NCI-H1092 treated with DMSO at 0.1 percent for 48 hours (cell line): ENCODE measurements around the gene SHLD1.
A peak's percentile ranks its signal among the peaks of the same experiment; 100 is the strongest.

ENCODE experiments used
- DNase-seq: peaks from one replicate; lab custom pipeline; 2025; lab: John Stamatoyannopoulos, UW

Gene SHLD1

DNA sequence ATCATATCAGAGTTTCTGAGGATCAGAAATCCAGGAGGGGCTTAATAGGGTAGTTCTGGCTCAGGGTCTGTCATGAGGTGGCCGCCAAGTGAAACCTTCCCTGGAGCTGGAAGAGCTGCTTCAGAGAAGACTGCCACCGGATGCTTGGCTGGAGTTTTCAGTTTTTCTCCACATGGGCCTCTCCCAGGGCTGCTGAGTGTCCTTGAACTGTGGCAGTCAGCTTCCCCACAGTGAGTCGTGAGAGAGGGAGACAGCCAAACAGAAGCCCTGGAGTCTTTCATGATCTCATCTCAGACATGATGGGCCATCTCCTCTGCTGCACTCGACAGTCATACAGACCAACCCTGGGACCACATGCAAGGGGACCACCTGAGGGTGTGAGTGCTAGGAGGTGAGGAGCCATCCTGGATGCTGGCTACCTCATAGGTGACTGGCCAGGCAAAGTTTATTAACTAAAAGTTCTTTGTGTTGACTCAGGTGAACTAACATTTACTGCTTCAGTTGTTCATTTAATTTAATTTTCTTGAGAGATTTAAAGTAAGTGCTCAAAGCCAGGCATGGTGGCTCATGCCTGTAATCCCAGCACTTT, 71.5 kb downstream of the SHLD1 start:
- no peak for DNase-seq

DNA sequence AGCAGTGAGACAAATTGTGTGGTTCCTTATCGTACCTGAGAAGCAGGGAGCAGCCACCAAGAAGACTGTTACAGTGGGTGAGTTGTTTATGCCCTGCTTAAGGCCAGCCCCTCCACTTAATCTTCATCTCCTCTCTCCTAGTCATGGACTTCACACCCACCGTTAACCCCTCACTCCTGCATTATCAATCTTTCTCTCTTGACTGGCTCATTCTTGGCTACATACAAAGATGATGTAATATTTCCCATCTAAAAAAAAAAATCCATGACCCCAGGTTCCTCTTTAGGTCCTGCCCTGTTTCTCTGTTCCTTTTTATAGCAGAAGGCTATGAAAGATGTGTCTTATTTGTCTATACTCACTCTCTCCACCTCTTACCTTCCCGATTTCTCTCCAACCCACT, 72.4 kb downstream of the SHLD1 start:
- no peak for DNase-seq

DNA sequence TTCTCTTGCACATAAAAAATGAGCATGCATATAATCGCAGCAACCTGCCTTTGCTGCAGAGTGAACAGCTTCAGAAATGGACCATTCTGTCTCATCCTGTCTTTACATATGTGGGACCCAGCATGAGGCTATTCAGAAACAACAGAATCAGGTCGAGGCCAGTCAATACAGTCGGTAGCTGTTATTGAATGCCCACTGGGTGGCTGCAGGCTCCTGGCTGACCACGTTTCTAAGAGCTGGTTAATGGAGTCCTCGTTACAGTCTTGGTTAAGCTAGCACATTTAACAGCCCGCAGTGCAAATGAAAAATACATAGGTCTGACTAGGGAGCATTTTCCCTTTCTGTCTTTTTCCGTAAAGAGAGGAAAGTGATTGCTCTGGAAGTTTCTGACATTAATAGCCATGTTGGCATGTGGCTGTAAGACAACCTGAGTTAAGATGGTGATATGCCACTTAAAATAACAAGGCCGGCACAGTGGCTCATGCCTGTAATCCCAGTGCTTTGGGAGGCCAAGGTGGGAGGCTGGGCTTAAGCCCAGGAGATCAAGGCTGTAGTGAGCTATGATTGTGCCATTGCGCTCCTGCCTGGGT, 75.0 kb downstream of the SHLD1 start:
- DNase-seq = no peak

DNA sequence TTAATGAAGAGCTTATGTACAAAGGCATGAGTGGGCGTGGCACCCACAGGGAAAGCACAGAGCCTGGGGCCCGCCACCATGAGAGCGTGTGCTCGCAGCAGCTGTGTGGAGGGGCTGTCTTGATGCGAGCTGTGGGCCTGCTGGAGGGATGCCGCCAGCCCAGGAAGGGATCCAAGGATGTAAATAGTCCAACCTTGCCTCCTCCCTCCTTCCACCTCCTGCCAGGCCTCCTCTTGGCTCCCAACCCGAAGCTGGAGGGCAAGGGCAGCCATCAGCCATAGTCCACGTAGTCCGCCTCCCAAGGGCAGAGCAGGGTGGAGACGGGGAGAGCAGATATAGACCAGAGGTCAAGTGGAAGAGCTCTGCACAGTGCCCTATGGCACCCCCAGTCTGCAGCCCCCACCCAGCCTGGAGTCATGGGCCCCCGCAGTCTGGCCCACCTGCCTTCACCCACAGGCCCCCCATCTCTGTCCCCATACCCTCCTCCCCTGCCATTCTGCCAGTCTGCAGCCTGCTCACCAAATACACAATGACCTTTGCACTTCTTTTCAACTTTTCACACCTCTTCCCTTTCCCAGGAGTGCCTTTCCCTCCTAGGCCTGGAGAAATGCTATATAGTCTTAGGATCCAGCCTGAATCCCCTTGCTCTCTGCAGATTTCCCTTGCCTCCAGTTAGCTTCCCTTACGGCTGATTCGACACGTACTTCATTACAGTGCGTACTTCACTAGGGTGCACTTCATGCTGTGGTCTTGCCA, 77.1 kb downstream of the SHLD1 start:
- no peak for DNase-seq

DNA sequence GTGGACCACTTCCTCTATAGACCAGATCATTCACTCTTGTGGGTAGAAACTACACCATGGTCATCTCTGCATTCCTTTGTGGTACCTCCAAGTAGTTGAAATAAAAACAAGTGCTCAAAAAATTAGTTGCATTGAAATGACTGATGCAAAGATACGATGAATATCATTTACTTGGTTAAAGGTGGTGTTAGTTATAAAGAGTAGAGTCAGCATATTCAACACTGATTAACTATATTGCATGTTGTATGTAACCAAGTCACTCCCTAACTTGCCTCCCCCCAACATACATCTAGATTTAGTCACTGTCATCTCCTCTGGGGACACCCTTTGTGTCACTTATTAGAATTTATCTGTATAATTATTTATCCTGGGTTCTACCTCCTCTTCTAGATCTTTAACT, 77.7 kb downstream of the SHLD1 start:
- DNase-seq = no peak

DNA sequence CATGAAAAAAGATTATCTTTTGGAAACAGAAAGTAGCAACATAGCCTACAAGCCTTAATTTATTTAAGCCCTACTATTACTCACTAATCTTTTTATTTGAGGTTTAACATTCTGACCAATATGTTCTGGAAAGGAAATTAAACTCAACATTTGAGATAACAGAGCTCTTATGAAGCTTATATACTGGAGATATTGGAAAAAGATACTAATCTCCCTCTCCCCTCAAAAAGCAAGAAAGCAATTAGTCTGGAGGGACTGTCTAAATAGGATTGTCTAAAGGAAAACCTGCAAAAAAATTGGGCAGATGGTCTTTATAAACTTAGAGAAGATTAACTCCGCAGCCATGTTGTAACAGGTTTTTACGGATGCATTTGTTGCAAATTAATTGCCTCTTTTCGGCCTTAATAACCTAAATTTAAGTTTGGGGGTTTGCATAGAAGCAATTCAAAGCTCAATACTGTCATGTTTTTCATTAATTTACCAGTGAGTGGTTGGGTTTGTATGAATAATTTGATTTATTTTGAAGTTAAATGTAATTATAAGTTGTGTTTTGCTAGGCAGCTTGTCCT, 79.1 kb downstream of the SHLD1 start:
- no peak for DNase-seq

DNA sequence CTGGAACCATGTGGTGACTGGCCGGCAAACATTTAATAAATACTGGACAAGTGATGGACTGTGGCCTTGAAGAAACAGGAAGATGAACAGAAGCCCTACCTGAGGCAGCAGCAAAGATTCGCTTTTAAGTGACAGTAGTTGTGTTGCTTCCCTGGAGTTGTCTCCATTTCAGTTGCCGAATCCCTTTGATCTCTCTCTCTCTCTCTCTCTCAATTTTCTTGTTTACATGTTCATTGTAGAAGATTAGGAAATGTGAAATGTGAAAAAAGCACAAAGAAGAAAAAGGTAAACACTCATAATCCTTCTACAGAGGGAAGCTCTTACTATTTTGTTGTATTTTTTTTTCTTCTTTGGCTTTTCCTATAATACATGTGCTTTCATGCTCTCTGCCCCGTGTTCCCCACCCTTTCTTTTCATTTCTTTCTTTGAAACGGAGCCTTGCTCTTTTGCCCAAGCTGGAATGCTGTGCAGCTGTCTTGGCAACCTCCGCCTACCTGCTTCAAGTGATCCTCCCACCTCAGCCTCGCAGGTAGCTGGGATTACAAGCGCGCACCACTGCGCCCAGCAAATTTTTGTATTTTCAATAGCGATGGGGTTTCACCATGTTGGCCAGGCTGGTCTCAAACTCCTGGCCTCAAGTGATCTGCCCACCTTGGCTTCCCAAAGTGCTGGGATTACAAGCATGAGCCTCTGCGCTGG, 81.5 kb downstream of the SHLD1 start:
- no peak for DNase-seq

DNA sequence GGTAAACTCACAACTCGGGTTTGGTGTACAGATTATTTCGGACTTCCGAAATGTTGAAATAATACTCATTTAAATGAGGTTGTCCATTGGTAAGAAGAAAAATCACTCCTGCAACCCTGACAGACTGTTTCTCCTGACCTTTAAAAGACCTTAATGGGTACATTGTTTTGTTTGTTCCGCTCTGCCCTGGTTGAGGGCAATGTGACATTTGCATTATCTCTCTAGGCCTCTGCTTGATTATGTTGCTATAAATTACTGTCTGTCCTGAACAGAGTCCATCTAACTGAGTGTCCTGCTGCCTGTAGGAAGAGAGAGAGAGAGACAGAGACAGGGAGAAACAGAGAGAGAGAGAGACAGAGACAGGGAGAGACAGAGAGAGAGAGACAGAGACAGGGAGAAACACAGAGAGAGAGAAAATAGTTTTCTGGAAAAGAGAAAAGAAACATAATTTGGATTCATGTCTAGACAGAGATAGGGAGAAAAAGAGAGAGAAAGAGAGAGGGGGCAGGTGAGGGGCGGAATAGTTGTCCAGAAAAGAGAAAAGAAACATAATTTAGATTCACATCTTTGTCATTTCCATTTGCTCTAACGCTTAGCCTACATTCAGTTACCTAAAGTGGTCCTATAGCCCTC, 83.2 kb downstream of the SHLD1 start:
- no peak for DNase-seq

DNA sequence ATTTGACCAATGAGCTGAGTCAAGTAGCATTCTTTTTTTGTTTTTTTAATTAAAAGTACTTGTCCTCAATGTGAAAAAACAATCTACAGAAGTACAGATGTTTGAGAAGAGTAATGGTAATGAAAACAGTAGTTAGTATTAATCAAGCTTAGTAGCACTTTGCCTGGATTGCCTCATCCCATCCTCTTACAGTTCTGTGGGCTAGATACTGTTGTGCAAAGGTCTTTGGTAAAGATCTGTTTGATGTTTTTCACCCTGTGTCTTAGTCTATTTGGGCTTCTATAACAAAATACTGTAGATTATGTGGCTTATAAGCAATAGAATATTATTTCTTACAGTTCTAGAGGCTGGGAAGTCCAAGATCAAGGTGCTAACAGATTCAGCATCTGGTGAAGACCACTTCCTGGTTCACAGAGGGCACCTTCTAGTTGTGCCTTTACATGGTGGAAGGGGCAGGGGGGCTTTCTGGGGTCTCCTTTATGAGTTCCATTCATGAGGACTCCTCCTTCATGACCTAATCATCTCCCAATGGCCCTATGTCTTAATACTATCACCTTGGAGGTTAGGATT, 84.3 kb downstream of the SHLD1 start:
- no peak for DNase-seq

DNA sequence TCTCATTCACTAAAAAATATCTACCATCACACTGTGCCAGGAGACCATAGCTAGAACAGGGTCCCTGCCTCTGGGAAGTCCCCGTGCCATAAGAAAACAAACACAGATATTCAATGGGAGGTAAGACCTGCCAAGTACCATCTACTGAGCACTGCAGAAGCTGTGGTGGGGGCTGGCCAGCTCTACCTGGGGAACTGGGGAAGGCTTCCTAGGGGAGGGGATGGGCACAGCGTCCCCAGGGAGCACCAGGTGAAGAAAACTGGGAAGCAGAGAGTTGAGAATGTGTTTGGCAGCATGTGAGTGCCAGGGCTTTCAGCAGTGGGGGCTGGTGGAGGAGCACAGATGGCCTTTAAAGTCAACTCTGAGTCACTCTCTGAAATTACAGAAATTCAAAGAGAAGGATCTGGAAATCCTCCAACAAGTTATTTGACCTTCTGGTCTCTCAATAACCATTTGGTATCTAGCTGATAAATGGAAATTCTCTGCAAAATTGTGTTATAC, 85.2 kb downstream of the SHLD1 start:
- peak; percentile 66 for DNase-seq

DNA sequence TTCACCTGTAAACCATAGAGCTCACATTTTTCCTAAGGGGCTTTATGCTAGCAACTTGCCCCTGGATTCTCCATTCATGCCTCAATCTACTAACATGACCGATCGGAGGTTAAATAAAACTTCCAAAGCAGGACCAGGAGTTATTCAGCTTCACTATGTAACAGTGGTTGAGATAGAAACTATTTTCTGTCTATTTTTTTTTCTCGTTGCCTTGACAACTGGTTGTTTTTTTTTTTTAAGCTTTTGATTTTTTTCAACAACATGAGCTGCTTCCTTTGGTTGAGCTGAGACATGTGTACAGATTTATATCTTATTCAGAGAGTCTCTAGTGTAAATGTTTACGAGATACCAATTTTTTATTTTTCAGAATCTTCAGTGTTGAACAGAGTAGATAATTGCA, 85.7 kb downstream of the SHLD1 start:
- DNase-seq = no peak

DNA sequence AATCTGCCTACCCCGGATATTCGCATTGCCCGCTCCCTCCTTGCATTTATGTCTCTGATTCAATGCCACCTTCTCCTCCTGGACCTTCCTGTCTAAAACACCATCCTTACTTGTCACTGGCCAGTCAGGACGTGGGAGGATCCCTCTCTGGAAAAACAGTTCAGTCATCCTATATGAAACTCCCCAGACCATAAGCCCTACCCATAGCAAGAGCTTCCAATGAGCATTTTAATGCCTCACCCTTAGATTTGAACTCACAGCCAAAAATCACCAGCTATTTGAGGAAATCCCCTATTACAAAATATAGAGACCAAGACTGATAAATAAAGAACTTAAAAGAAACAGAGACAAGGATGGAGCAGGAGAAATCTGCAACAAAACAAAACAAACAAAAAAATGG, 86.4 kb downstream of the SHLD1 start:
- DNase-seq = no peak

DNA sequence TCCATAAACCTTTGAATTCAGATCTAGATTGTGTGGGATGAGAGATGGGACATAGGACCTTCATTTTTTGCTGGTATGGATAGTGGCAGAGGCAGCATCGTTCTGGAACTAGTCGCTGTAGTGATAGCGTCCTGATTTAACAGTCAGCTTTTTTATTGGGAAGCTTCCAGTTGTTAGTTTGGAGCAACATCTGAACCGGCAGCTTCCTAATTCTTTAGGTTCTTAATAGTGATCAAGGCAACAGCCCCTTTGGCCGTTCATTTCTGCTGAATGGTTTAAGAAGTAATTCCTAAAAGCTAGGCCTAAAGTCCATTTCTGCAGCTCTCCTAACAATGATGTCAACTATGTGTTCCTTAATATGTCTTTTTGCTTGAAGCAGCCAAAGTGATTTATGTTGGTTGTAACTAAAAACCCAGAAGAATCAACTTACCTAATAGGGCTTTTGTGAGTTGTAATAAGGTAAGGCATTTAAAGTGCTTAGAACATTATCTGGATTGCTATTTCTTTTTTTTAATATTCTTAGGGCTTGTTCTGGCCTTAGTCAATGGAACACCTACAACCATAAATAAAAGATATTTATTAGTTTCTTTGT, 90.3 kb downstream of the SHLD1 start:
- no peak for DNase-seq

DNA sequence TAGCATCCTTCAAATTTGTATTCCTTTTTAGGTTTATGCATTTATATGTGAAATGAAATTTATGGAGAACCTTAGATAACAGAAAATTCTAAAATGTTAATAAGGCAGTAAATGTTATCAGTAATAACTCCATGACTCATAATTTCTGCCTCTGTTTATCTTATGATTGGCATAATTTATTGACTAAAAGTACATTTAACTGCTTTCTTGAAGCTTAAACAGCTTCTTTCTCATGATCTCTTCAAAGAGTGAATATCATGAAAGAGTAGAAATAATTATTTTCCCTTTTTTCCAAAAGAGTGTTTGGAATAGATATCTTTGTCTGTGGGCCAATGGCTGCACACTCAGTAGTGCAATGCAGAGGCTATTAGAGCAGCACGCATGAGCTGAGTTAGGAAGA, 91.3 kb downstream of the SHLD1 start:
- no peak for DNase-seq

DNA sequence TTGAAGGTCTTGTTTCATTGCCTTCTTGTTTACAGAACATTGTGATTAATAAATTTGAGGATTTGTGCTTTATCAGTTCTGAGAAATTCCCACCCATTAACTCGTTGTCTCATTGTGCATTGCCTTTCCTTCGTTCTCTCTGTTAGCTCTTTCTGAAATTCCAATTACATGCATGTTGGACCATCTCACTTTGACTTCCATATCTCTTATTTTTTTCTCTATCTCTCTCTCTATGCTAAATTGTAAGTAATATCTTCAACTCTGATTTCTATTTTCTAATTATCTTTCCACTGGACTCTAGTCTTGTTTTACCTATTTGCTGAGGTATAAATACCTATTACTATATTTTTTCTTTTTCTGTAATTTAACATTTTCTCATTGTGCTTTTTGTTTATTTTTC, 92.3 kb downstream of the SHLD1 start:
- no peak for DNase-seq

DNA sequence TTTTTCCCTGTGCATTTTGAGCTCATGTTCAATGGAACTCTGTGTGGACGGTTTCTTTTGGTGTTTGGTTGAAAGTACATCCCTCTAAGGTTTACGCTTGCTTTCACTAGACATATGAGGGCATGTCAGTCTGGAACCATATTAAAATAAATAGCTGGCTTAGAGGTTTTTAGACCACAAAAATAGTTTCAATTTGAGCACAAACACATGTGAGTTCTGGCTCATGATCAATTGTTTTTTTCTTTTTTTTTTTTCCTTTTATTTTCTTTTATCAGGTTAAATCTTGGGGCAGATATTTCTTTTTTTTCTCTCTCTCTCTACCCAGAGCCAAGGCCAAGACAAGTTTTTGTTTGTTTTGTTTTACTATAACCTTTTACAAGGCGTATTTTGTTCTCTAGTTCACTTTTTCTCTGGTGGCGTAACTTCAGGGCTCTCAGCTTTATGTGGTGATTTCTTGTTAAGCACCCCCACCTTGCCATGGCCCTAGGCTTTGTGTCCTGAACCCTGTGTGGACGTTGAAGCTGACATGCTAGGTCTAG, 92.9 kb downstream of the SHLD1 start:
- DNase-seq = no peak

DNA sequence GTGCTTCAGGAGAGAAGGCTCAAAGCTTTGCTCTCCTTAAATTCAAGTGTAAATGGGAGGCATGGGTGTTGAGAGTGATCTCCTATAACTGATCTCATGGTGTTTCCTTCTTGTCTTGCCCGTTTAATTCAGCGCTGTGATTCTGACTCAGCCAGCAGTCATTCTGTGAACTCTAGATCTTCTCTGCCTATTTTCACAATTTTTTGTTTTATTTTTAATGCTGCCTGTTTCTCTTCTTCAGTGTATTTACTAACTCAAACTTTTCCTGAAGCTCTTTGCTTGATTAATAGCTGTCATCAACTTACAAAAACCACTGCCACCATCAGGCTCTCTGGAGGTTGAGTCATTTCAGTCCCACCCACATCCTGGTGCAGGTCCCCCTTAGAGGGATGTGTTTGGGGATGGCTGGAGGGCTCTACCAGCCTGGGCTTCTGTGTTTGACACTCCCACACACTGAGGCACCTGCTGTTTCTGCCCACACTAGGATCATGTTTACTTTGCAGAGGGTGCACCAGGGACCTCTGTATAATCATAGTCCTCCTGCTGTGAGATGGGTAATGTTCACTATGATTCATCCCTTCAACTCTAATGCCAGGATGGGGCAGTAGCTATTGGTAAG, 94.0 kb downstream of the SHLD1 start:
- peak; percentile 74 for DNase-seq

DNA sequence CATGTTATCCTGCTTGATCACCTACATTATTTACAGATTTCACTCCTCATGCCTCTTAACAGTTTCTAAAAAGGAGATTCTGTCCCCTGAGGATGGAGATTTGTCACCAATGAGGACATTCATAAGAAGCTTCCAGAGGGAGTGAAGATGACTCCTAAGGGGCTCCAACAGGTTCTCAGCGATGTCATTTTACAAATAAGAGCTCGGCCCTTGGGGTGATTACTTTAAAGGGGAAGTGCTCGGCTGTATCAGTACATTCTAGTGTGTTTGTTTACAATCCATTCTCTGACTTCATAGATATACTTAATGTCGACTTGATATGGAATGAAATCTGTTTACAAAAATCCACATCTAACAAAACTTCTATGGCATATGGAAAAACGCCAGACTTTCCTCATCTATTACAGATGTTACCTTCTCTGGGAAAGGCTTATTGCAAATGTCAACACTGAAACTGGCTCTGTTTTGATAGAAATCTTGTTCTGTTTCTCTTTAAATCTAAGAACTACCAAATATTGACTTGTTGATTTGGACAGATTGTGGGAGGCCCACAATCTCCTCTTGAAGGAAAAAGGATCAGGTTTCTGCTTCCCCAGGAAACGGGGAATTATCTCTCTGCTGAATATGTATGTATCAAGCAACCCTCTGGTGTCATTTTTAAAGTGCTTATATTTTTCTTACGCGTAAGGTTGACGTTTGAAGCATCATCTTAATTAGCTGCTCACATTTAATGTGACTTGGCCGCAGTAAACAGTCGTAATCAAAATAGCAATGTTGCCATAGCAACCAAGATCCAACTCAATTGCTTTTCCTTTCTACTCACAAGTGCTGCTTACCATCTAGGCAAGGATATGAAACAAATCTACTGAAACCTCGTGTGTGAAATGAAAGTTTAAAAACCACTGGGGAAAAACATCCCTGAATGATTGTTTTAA, 95.7 kb downstream of the SHLD1 start:
- DNase-seq = peak; percentile 72
